ENCODE results near the gene HAPSTR1. TPM values are rescaled to one million over a fixed set of nuclear protein-coding genes. Genes with fewer than 3 reads are reported as not detected.

HAPSTR1 gene
- total RNA-seq, 1 experiment from 2014 or later: 59.6 TPM

DNA sequence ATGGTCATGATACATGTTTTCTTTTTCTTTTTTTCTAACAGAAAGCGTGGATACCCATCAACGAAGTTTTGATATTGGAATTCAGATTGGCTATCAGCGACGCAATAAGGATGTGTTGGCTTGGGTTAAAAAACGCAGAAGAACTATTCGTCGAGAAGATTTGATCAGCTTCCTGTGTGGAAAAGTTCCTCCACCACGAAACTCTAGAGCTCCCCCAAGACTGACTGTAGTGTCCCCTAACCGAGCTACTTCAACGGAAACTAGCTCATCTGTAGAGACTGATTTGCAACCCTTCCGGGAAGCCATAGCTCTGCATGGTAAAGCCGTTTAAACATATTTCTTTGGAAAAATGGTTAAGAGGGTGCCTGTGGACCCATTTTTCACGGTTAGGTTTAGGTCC, 11.5 kb downstream of the HAPSTR1 start:
- TF ChIP-seq, protein P1, sequence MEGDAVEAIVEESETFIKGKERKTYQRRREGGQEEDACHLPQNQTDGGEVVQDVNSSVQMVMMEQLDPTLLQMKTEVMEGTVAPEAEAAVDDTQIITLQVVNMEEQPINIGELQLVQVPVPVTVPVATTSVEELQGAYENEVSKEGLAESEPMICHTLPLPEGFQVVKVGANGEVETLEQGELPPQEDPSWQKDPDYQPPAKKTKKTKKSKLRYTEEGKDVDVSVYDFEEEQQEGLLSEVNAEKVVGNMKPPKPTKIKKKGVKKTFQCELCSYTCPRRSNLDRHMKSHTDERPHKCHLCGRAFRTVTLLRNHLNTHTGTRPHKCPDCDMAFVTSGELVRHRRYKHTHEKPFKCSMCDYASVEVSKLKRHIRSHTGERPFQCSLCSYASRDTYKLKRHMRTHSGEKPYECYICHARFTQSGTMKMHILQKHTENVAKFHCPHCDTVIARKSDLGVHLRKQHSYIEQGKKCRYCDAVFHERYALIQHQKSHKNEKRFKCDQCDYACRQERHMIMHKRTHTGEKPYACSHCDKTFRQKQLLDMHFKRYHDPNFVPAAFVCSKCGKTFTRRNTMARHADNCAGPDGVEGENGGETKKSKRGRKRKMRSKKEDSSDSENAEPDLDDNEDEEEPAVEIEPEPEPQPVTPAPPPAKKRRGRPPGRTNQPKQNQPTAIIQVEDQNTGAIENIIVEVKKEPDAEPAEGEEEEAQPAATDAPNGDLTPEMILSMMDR (IDR thresholded peaks at IDR 0.05; ENCODE audit: unreplicated experiment): no peak
- BruUV-seq (replicated peaks): no TSS peak
- intact Hi-C loops (cut with micrococcal nuclease; ENCODE audit: unreplicated experiment): no loop called here
- DNase-seq: no peak
- Mint-ChIP-seq H3K27ac (ENCODE audit: unreplicated experiment) (no peak overlapping the region), H3K27me3 (ENCODE audit: unreplicated experiment) (no peaks in the 10 kb centered on the region), H3K9me3 (ENCODE audit: low read depth, unreplicated experiment) (no peaks in the 10 kb centered on the region), H3K36me3 (ENCODE audit: insufficient read depth, unreplicated experiment) (peaks cover 90% of the 10 kb centered on the region), H3K4me3 (ENCODE audit: low read depth, unreplicated experiment) (no peak overlapping the region), H3K4me1 (ENCODE audit: low read depth, unreplicated experiment) (peaks cover 85% of the 10 kb centered on the region)
- CTCF ChIA-PET: interaction anchor here (1.1 to 1.6 kb wide), 2 partner anchors 8 to 94 kb away, joined by 4 read pairs; no protein-coding TSS in a partner anchor

DNA sequence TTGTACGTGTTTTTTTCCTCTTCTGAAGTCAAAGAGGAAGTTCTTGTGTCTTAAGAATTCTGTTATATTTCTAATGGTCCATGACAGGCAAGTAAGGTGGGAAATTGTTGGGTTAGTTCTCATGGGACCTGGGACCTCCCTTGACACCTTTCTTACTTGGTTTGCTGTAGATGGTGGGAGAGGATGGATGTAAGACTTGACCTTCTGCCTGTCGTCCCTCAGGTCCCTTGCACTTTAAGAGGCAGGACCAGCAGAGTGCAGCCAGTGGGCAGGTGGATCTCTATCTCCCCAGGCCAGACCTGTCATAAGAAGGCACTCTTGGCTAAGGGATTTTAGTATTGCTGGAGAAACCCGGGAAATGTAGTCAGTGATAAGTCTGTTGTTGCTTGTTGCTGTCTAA, 12.1 kb downstream of the HAPSTR1 start:
- no peaks in the 10 kb centered on the region for H3K27me3 Mint-ChIP-seq (ENCODE audit: unreplicated experiment)
- H3K36me3 Mint-ChIP-seq (ENCODE audit: insufficient read depth, unreplicated experiment): peaks cover 88% of the 10 kb centered on the region
- BruUV-seq (replicated peaks): no TSS peak
- TF ChIP-seq, protein P1 (IDR thresholded peaks at IDR 0.05; ENCODE audit: unreplicated experiment): no peak
- H3K4me1 Mint-ChIP-seq (ENCODE audit: low read depth, unreplicated experiment): peaks cover 82% of the 10 kb centered on the region
- no peak for DNase-seq
- CTCF ChIA-PET: no interaction called here
- H3K9me3 Mint-ChIP-seq (ENCODE audit: low read depth, unreplicated experiment): no peaks in the 10 kb centered on the region
- intact Hi-C loops (cut with micrococcal nuclease; ENCODE audit: unreplicated experiment): no loop called here
- H3K27ac Mint-ChIP-seq (ENCODE audit: unreplicated experiment): peak overlapping the region; percentile 17
- H3K4me3 Mint-ChIP-seq (ENCODE audit: low read depth, unreplicated experiment): no peak overlapping the region

DNA sequence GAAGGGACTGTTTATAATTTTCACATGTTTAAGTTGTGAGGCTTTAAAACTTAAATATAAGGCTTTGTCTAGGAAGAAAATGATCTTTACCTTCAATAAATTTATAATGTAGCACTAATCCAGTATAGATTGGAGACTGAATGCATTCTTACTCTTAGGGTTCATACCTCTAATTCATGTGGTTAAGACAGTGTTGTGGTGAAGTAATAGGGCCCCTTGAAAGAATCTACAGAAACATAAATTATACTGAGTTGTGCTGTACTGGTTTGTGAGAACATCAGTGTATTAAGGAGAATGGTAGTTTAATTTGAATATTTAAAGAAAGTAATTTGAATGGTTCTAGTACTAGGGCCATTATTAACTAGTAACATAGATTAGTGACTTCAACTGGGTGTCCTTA, 13.7 kb downstream of the HAPSTR1 start:
- TF ChIP-seq, protein P1 (IDR thresholded peaks at IDR 0.05; ENCODE audit: unreplicated experiment): no peak
- no peaks in the 10 kb centered on the region for H3K27me3 Mint-ChIP-seq (ENCODE audit: unreplicated experiment)
- H3K4me3 Mint-ChIP-seq (ENCODE audit: low read depth, unreplicated experiment): no peak overlapping the region
- H3K4me1 Mint-ChIP-seq (ENCODE audit: low read depth, unreplicated experiment): peaks cover 82% of the 10 kb centered on the region
- CTCF ChIA-PET: no interaction called here
- intact Hi-C loops (cut with micrococcal nuclease; ENCODE audit: unreplicated experiment): no loop called here
- no peak overlapping the region for H3K27ac Mint-ChIP-seq (ENCODE audit: unreplicated experiment)
- H3K9me3 Mint-ChIP-seq (ENCODE audit: low read depth, unreplicated experiment): no peaks in the 10 kb centered on the region
- DNase-seq: no peak
- peaks cover 81% of the 10 kb centered on the region for H3K36me3 Mint-ChIP-seq (ENCODE audit: insufficient read depth, unreplicated experiment)
- BruUV-seq (replicated peaks): TSS peak; percentile 1

GRCh38 chr16:9107025-9107970, 15.9 kb downstream of the HAPSTR1 start:
- DNase-seq: no peak
- CTCF ChIA-PET: no interaction called here
- BruUV-seq (replicated peaks): no TSS peak
- intact Hi-C loops (cut with micrococcal nuclease; ENCODE audit: unreplicated experiment): no loop called here
- peaks cover 75% of the 10 kb centered on the region for H3K36me3 Mint-ChIP-seq (ENCODE audit: insufficient read depth, unreplicated experiment)
- no peaks in the 10 kb centered on the region for H3K27me3 Mint-ChIP-seq (ENCODE audit: unreplicated experiment)
- peaks cover 70% of the 10 kb centered on the region for H3K4me1 Mint-ChIP-seq (ENCODE audit: low read depth, unreplicated experiment)
- H3K9me3 Mint-ChIP-seq (ENCODE audit: low read depth, unreplicated experiment): no peaks in the 10 kb centered on the region
- peak overlapping the region; percentile 4 for H3K27ac Mint-ChIP-seq (ENCODE audit: unreplicated experiment)
- TF ChIP-seq, protein P1 (IDR thresholded peaks at IDR 0.05; ENCODE audit: unreplicated experiment): no peak
- no peak overlapping the region for H3K4me3 Mint-ChIP-seq (ENCODE audit: low read depth, unreplicated experiment)

Data from Calu3 (cell line).